A549 (cell line): ENCODE data around the gene ABT1. TPM values are rescaled to one million over a fixed set of nuclear protein-coding genes. Genes with fewer than 3 reads are reported as not detected.

Experiments
- ATAC-seq, 2 experiments: fragments of 200-7000 bp in 1 of 2; fragments of >200 bp in 1 of 2; cut with Nextera tagmentation in 1 of 2; cut with Tn5 transposase in 1 of 2; 3 replicates each; pipeline versions ENCODE4 v1.8.0 to v1.9.1; 2018 to 2020; ENCODE audit warnings: mild to moderate bottlenecking in 1 of 2, moderate library complexity in 1 of 2
- CTCF ChIA-PET: fragments of 300-600 bp; sonication (Branson Sonifier 250); formaldehyde crosslinking; extraction: SDS; loops from one replicate; lab custom pipeline; 2021; ENCODE audit warnings: antibody characterized with exemption, inconsistent platforms; lab: Yijun Ruan, JAX
- POLR2A ChIA-PET: fragments of 350-600 bp; formaldehyde crosslinking; extraction: SDS; loops from one replicate; lab custom pipeline; 2021; ENCODE audit warnings: antibody characterized with exemption, inconsistent platforms; lab: Yijun Ruan, JAX
- DNase-seq, 2 experiments: peaks; one replicate each; pipeline versions ENCODE4 v3.0.0 to v3.0.0-alpha.2; 2011 to 2016; ENCODE audit warnings: low read depth in 1 of 2, low spot score in 1 of 2
- FAIRE-seq: peaks from 2 replicates; lab custom pipeline; 2011; peaks lifted over from hg19 to GRCh38; lab: Jason Lieb, UNC
- H3K27ac ChIP-seq, 2 experiments: fragments of >200 bp; sonication (Bioruptor Twin); formaldehyde crosslinking; 3 replicates each; pipeline ENCODE4 v1.5.1; 2016 to 2017
- H3K4me1 ChIP-seq: fragments of >200 bp; sonication (Bioruptor Twin); formaldehyde crosslinking; 3 replicates; pipeline ENCODE4 v1.6.1; 2016
- H3K4me2 ChIP-seq: fragments of >200 bp; sonication (Bioruptor Twin); formaldehyde crosslinking; 3 replicates; pipeline ENCODE4 v1.6.1; 2016
- H3K4me3 ChIP-seq: fragments of >200 bp; sonication (Bioruptor Twin); formaldehyde crosslinking; 3 replicates; pipeline ENCODE4 v1.5.1; 2016
- H3K9me3 ChIP-seq: fragments of >200 bp; sonication (Bioruptor Twin); formaldehyde crosslinking; 3 replicates; pipeline ENCODE4 v1.6.1; 2016
- CBX2 ChIP-seq: fragments of 200-600 bp; sonication (generic); IDR thresholded peaks from 2 replicates; pipeline ENCODE4 v1.6.1; 2016; ENCODE audit warnings: low read depth, mild to moderate bottlenecking, borderline replicate concordance
- EHMT2 ChIP-seq: fragments of 200-600 bp; sonication (generic); IDR thresholded peaks from 2 replicates; pipeline ENCODE4 v1.6.1; 2016; ENCODE audit warnings: antibody characterized with exemption, low read depth, mild to moderate bottlenecking, moderate library complexity
- EP300 ChIP-seq, 2 experiments: fragments of >200 bp; sonication (Bioruptor Twin); formaldehyde crosslinking; IDR thresholded peaks; 2 replicates in 1 of 2; 3 replicates in 1 of 2; pipeline ENCODE4 v1.6.1; 2016 to 2017
- FOSB ChIP-seq: fragments of 250-450 bp; sonication (Bioruptor Pico); IDR thresholded peaks from 2 replicates; pipeline ENCODE4 v1.5.0; 2020; ENCODE audit warnings: mild to moderate bottlenecking, moderate library complexity
- GATA3 ChIP-seq: IDR thresholded peaks from 2 replicates; pipeline ENCODE4 v1.6.1; 2012; ENCODE audit warnings: borderline replicate concordance
- HOXB5 ChIP-seq: fragments of 250-450 bp; sonication (Bioruptor Pico); IDR thresholded peaks from 2 replicates; pipeline ENCODE4 v1.5.0; 2020; ENCODE audit warnings: mild to moderate bottlenecking, moderate library complexity
- JUN ChIP-seq, 2 experiments: fragments of >200 bp; sonication (Bioruptor Twin); formaldehyde crosslinking; IDR thresholded peaks; 2 replicates in 1 of 2; 3 replicates in 1 of 2; pipeline ENCODE4 v1.6.1; 2016 to 2017
- JUNB ChIP-seq: fragments of >200 bp; sonication (Bioruptor Twin); formaldehyde crosslinking; IDR thresholded peaks from 2 replicates; pipeline ENCODE4 v1.6.1; 2016
- MAFK ChIP-seq: fragments of 450-650 bp; IDR thresholded peaks from 2 replicates; pipeline ENCODE4 v1.6.1; 2014; ENCODE audit not compliant: partially characterized antibody
- MAZ ChIP-seq: fragments of 150-350 bp; IDR thresholded peaks from 2 replicates; pipeline ENCODE4 v1.6.1; 2014; ENCODE audit warnings: antibody characterized with exemption, low read depth, low read length, borderline replicate concordance
- POLR2A ChIP-seq: IDR thresholded peaks from 2 replicates; pipeline ENCODE4 v1.6.1; 2012; ENCODE audit warnings: mild to moderate bottlenecking, low read length
- RARB ChIP-seq: fragments of 250-450 bp; sonication (Bioruptor Pico); IDR thresholded peaks from 2 replicates; pipeline ENCODE4 v1.8.0; 2021; ENCODE audit warnings: mild to moderate bottlenecking, moderate library complexity
- RCOR1 ChIP-seq: fragments of 150-350 bp; IDR thresholded peaks from 2 replicates; pipeline ENCODE4 v1.6.1; 2014; ENCODE audit warnings: antibody characterized with exemption, low read length, low read depth
- RFX5 ChIP-seq: fragments of 450-650 bp; IDR thresholded peaks from 2 replicates; pipeline ENCODE4 v1.7.1; 2014; ENCODE audit warnings: antibody characterized with exemption, mild to moderate bottlenecking, moderate library complexity
- SREBF2 ChIP-seq: fragments of 450-650 bp; IDR thresholded peaks from 2 replicates; pipeline ENCODE4 v1.6.1; 2014; ENCODE audit warnings: mild to moderate bottlenecking, moderate library complexity
- TP53 ChIP-seq: fragments of 250-450 bp; sonication (Bioruptor Pico); IDR thresholded peaks from 2 replicates; pipeline ENCODE4 v1.5.0; 2021; ENCODE audit warnings: mild to moderate bottlenecking, moderate library complexity
- ZC3H11A ChIP-seq: fragments of 450-650 bp; IDR thresholded peaks from 2 replicates; pipeline ENCODE4 v1.6.1; 2014; ENCODE audit warnings: antibody characterized with exemption, mild to moderate bottlenecking
- ZFP36 ChIP-seq: fragments of 450-650 bp; IDR thresholded peaks from 2 replicates; pipeline ENCODE4 v1.6.1; 2014; ENCODE audit warnings: borderline replicate concordance; ENCODE audit not compliant: partially characterized antibody
- ZSCAN20 ChIP-seq: fragments of 250-450 bp; sonication (Bioruptor Pico); IDR thresholded peaks from 2 replicates; pipeline ENCODE4 v1.8.0; 2022; ENCODE audit warnings: mild to moderate bottlenecking, moderate library complexity
- WGBS: methylation state at CpG from one replicate; pipeline ENCODE4 v1.1.6; 2017; ENCODE audit errors: missing lambda C conversion rate; 5-methylcytosine and 5-hydroxymethylcytosine counted together
- polyA plus RNA-seq, 4 experiments: library from polyadenylated mRNA; depleted of rRNA in 3 of 4; stranded (reverse); fragments of >200 nt; fragmentation: RNase III in 1 of 4; extraction: RNeasy Plus Mini Kit Qiagen cat#74134 plus additional on column Dnase treatment in 1 of 4; gene quantifications; 2 replicates in 3 of 4; 3 replicates in 1 of 4; pipeline ENCODE4 v1.2.3, GENCODE V29; 2011 to 2017
- TF ChIP-seq, protein P1 (sequence below): fragments of >200 bp; sonication (Bioruptor Twin); formaldehyde crosslinking; IDR thresholded peaks from 2 replicates; pipeline ENCODE4 v1.6.1; 2016
- TF ChIP-seq, protein P2 (sequence below): fragments of 250-450 bp; sonication (Bioruptor Pico); IDR thresholded peaks from 2 replicates; pipeline ENCODE4 v1.5.0; 2020; ENCODE audit warnings: low read depth, mild to moderate bottlenecking, moderate library complexity
- TF ChIP-seq, protein P3 (sequence below): fragments of 250-450 bp; sonication (Bioruptor Pico); IDR thresholded peaks from 2 replicates; pipeline ENCODE4 v1.5.0; 2021; ENCODE audit warnings: mild to moderate bottlenecking, moderate library complexity, borderline replicate concordance

Gene ABT1
- polyA plus RNA-seq, 2 of the 4 experiments (the other 2 are of a cell fraction): 10.6 to 11.1 TPM

DNA sequence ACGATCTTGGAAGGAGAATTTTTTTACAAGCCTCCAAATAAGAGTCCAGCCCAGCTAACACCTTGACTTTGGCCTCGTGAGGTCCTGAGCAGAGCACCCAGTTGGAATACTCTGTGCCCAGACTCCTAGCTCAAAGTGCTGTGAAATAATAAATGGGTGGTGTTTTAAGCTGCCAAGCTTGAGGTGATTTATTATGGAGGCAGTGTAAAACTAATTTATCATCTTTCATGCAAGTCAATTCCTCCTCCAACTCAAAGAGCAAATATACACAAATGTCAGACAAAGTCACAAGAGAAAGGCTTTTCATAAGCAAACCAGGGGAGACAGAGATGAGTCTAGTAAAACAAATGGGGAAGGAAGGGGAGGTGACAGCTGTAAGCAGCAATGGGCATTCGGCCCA lies 12.7 kb downstream of the ABT1 start:
- Histone ChIP-seq H3K4me2 (no peak overlapping the region), H3K4me3 (no peak overlapping the region), H3K27ac (no peak overlapping the region), H3K4me1 (no peaks in the 10 kb centered on the region), H3K9me3 (no peaks in the 10 kb centered on the region)
- WGBS: 42% methylated on average over 3 of the region's 3 CpGs
- CTCF ChIA-PET: interaction anchor here (0.7 to 1.2 kb wide), 2 partner anchors 353 to 470 kb away, joined by 3 read pairs; no protein-coding TSS in a partner anchor
- DNase-seq: no peak
- ATAC-seq: no peak
- TF ChIP-seq HOXB5 (CRISPR knock-in tag): no peak
- no peak for TF ChIP-seq TP53 (CRISPR knock-in tag)
- no peak for TF ChIP-seq JUNB
- TF ChIP-seq POLR2A: no peak
- TF ChIP-seq SREBF2: no peak
- TF ChIP-seq RFX5: no peak
- no peak for FAIRE-seq
- POLR2A ChIA-PET: no interaction called here

DNA sequence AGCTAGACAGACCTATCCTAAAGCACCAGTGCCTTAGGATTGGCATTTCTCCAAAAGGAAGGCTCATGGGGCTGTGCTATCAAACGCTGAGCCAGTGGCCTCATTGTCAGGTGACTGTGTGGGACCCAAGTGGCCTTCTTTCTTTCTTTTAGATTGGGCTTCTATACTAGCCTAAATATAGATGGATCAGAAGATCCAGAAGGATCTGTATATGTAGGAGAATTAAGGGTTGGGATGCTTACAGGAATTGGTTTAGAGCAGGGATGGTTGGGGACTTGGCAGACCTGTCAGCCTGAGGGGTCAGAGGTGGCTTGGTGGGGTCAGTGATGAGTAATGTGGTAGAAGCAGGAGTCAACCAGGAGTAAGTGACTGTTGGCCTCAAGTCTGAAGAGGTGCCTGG lies 14.8 kb downstream of the ABT1 start:
- no peak for FAIRE-seq
- CTCF ChIA-PET: no interaction called here
- no peak for DNase-seq
- Histone ChIP-seq H3K4me1 (no peaks in the 10 kb centered on the region), H3K4me2 (no peak overlapping the region), H3K4me3 (no peak overlapping the region), H3K9me3 (peaks cover 4% of the 10 kb centered on the region; the same call in 1 of the 3 replicates), H3K27ac (no peak overlapping the region)
- no peak for ATAC-seq
- POLR2A ChIA-PET: no interaction called here
- no peak for TF ChIP-seq SREBF2
- WGBS: 50% methylated on average over 1 of the region's 1 CpG

DNA sequence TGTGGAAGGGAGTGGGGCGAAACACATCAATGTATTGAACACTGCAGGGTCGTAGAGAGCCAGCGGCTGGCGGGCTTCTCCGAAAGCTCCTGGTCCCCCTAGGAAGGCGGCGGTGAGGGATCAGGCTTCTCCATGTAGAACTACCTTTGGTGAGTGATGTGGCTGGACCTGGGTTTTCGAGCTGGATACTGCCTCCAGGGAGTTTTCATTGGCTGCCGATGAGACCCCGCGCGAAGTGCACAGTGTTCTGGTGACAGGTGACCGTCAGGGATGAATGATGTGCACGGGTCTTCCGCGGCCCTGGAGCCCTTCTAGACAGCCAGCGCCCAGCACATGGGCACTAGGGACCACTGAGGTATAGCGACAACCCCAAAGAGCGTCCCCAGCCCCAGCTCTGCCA lies 16.4 kb downstream of the ABT1 start:
- ATAC-seq (no peak), DNase-seq (no peak), FAIRE-seq (no peak)
- Histone ChIP-seq H3K27ac (no peak overlapping the region), H3K4me2 (no peak overlapping the region), H3K9me3 (peaks cover 9% of the 10 kb centered on the region; the same call in 1 of the 3 replicates), H3K4me3 (no peak overlapping the region), H3K4me1 (no peaks in the 10 kb centered on the region)
- CTCF ChIA-PET: no interaction called here
- 86% methylated on average over 18 of the region's 19 CpGs for WGBS
- POLR2A ChIA-PET: no interaction called here
- TF ChIP-seq JUN (IDR thresholded peaks at IDR 0.05) (no peak), RARB (CRISPR knock-in tag) (no peak), MAFK (no peak), ZFP36 (no peak), EHMT2 (no peak)
- TF ChIP-seq, protein P1, sequence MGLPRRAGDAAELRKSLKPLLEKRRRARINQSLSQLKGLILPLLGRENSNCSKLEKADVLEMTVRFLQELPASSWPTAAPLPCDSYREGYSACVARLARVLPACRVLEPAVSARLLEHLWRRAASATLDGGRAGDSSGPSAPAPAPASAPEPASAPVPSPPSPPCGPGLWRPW: no peak

DNA sequence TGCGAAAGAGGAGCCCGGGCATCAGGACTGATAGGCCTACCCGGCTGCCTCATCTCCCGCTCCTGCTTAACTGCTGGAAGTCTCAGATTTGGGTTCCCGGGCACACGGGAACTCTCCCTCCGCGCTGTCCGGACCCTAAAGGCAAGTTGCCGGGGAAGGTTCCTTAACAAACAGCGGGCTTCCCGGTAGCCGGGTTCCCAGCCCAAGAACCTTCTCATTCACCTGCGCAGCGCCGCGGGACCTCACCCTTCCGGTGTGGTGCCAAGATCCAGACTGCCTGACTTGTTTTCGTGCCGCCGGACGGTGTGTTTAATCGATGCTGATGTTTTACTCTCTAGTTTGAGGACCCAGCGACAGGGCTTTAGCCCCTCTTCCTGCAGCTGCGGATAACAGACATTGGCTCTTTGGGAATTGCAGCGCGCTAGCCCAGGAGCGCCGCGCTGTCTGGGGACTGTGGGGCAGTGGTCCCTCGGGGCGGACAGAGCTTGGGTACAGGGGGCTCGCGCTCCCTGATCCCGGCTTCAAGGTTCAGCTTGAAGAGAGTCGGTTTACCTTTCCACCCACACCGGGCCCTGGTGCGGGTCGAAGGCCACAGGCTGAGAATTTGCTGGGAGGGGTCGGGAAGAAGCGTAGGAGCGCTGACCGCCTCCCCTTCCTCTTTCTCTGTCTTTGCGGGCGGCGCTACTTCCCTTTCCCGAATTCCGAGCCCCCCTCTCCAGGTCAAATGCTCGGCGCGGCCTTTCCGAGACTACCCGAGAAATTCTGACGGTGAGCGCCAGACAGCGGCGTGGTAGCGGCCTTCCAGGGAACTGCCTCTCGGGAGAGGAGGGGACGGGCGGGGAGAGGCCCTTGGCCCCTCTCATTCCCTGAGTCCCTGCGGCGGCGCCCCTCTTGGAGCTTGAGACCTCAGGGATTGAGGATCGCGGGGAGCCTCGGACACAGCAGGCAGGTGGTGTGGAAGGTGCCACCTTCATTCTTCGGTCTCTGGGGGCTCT lies 17.2 kb downstream of the ABT1 start:
- DNase-seq (no peak), ATAC-seq (no peak), FAIRE-seq (no peak)
- H3K4me1 ChIP-seq: no peaks in the 10 kb centered on the region
- no peak overlapping the region for H3K4me2 ChIP-seq
- no peak overlapping the region for H3K4me3 ChIP-seq
- CTCF ChIA-PET: no interaction called here
- no peak overlapping the region for H3K27ac ChIP-seq
- WGBS: 66% methylated on average over 64 of the region's 68 CpGs
- peaks cover 9% of the 10 kb centered on the region; the same call in 1 of the 3 replicates for H3K9me3 ChIP-seq
- TF ChIP-seq FOSB (CRISPR knock-in tag): no peak
- TF ChIP-seq, protein P2, sequence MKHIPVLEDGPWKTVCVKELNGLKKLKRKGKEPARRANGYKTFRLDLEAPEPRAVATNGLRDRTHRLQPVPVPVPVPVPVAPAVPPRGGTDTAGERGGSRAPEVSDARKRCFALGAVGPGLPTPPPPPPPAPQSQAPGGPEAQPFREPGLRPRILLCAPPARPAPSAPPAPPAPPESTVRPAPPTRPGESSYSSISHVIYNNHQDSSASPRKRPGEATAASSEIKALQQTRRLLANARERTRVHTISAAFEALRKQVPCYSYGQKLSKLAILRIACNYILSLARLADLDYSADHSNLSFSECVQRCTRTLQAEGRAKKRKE (CRISPR knock-in tag): no peak
- no peak for TF ChIP-seq CBX2
- no peak for TF ChIP-seq GATA3
- no peak for TF ChIP-seq JUNB
- no peak for TF ChIP-seq ZSCAN20 (CRISPR knock-in tag)
- no peak for TF ChIP-seq EP300 (IDR thresholded peaks at IDR 0.05)
- TF ChIP-seq MAZ: no peak
- TF ChIP-seq ZC3H11A: no peak
- TF ChIP-seq ZFP36: no peak
- TF ChIP-seq RCOR1: no peak
- no peak for TF ChIP-seq RARB (CRISPR knock-in tag)
- TF ChIP-seq, protein P3, sequence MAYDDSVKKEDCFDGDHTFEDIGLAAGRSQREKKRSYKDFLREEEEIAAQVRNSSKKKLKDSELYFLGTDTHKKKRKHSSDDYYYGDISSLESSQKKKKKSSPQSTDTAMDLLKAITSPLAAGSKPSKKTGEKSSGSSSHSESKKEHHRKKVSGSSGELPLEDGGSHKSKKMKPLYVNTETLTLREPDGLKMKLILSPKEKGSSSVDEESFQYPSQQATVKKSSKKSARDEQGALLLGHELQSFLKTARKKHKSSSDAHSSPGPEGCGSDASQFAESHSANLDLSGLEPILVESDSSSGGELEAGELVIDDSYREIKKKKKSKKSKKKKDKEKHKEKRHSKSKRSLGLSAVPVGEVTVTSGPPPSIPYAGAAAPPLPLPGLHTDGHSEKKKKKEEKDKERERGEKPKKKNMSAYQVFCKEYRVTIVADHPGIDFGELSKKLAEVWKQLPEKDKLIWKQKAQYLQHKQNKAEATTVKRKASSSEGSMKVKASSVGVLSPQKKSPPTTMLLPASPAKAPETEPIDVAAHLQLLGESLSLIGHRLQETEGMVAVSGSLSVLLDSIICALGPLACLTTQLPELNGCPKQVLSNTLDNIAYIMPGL: no peak
- no peak for TF ChIP-seq POLR2A
- POLR2A ChIA-PET: no interaction called here
